Vagina (tissue), 2 donors: ENCODE measurements around the gene FBXO48.
A peak's percentile ranks its signal among the peaks of the same experiment; 100 is the strongest.

Source experiments
- POLR2A ChIP-seq, 2 donors: fragments of 450-650 bp; IDR thresholded peaks; one replicate each; pipeline ENCODE4 v1.6.1; 2017; ENCODE audit warnings: antibody characterized with exemption in 2 of 2, mild to moderate bottlenecking in 2 of 2, moderate library complexity in 2 of 2
- POLR2AphosphoS5 ChIP-seq, 2 donors: sonication (generic); formaldehyde crosslinking; IDR thresholded peaks; one replicate each; pipeline ENCODE4 v1.9.0; 2017; ENCODE audit warnings: antibody characterized with exemption in 2 of 2, mild to moderate bottlenecking in 2 of 2, low read depth in 1 of 2; ENCODE audit not compliant: insufficient read depth in 1 of 2
- TF ChIP-seq, protein P1 (sequence below), 3 experiments: fragments of 450-650 bp in 2 of 3; fragments of 200-600 bp in 1 of 3; sonication (generic) in 1 of 3; IDR thresholded peaks; one replicate each; pipeline ENCODE4 v1.5.1; 2017 to 2019; ENCODE audit warnings: antibody characterized with exemption in 3 of 3, mild to moderate bottlenecking in 2 of 3, moderate library complexity in 2 of 3

- TF ChIP-seq, protein P1, sequence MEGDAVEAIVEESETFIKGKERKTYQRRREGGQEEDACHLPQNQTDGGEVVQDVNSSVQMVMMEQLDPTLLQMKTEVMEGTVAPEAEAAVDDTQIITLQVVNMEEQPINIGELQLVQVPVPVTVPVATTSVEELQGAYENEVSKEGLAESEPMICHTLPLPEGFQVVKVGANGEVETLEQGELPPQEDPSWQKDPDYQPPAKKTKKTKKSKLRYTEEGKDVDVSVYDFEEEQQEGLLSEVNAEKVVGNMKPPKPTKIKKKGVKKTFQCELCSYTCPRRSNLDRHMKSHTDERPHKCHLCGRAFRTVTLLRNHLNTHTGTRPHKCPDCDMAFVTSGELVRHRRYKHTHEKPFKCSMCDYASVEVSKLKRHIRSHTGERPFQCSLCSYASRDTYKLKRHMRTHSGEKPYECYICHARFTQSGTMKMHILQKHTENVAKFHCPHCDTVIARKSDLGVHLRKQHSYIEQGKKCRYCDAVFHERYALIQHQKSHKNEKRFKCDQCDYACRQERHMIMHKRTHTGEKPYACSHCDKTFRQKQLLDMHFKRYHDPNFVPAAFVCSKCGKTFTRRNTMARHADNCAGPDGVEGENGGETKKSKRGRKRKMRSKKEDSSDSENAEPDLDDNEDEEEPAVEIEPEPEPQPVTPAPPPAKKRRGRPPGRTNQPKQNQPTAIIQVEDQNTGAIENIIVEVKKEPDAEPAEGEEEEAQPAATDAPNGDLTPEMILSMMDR (IDR thresholded peaks at IDR 0.05) = peak; percentile 83 to 97 (median 94)
- no peak for TF ChIP-seq POLR2A (IDR thresholded peaks at IDR 0.05)
- TF ChIP-seq POLR2AphosphoS5 (IDR thresholded peaks at IDR 0.05; ENCODE audit: insufficient read depth in 1 of 2, low read depth in 1 of 2) = peak in 1 of 2 donors; percentile 49
Observed at GRCh38 chr2:68441179-68441993, 25.7 kb downstream of the FBXO48 start.
